HG03095 (cell line): ENCODE measurements around the gene UMAD1.
A peak's percentile ranks its signal among the peaks of the same experiment; 100 is the strongest.

ENCODE experiments used
- ATAC-seq: cut with Tn5 transposase; IDR thresholded peaks from one replicate; pipeline ENCODE4 v1.9.1; 2021; ENCODE audit warnings: moderate library complexity; ENCODE audit not compliant: unreplicated experiment

The UMAD1 gene

GRCh38 chr7:7688956-7689355, 48.4 kb downstream of the UMAD1 start:
- no peak for ATAC-seq

GRCh38 chr7:7693881-7694280, 53.3 kb downstream of the UMAD1 start:
- ATAC-seq: no peak

- no peak for ATAC-seq
Observed at GRCh38 chr7:7694542-7694941, 54.0 kb downstream of the UMAD1 start.

GRCh38 chr7:7695111-7695817, 54.7 kb downstream of the UMAD1 start:
- no peak for ATAC-seq

DNA sequence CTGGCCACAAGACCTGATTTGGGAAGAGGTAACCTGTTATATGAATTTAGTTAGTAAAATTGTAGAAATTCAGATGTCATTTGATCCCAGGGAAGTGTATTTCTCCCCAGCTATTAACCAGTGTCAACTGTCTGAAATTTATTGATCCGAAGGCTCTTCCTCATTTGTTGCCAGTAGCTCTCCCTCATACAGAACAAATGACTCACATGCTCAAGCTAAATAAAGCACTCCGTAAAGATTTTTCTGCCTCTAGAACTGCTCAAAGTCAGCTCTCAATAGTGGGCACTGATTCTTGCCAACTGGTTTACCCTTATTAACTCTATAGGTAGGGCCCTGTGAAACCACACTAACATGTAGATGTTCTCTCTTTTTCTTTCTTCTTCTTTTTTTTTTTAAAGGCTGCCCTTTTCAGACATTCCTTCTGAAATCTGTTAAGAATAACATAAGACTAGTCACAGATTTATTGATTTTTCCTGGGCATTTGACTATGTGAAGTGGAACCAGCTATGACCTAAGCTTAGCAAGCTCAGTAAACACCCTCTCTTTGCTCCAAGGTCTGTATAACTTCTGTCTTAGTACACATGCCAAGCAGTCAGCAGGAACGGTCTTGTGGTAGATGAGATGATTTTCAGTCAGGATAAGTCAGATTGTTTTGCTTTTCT, 56.0 kb downstream of the UMAD1 start:
- no peak for ATAC-seq

GRCh38 chr7:7698930-7699329, 58.4 kb downstream of the UMAD1 start:
- ATAC-seq: no peak

DNA sequence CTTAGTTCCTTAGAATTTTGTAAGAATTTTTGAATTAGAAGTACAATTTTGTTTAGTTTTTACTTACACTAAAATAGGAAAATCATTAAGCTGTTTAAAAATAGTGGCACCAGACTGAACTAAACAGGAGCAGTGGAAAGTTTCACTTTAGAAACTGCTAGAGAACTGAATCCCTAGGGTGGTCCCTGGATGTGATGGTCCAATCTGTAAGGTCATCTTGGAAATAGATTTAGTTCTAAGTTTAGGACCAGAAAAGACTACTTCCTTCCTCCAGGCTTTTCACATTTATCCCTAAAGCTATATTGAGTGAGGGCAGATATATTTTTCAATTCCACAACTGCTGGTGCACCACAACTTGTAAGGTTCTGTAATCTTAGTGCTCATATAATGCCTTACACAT, 58.8 kb downstream of the UMAD1 start:
- ATAC-seq: no peak

GRCh38 chr7:7699970-7700369, 59.4 kb downstream of the UMAD1 start:
- no peak for ATAC-seq

GRCh38 chr7:7701527-7701926, 61.0 kb downstream of the UMAD1 start:
- no peak for ATAC-seq

DNA sequence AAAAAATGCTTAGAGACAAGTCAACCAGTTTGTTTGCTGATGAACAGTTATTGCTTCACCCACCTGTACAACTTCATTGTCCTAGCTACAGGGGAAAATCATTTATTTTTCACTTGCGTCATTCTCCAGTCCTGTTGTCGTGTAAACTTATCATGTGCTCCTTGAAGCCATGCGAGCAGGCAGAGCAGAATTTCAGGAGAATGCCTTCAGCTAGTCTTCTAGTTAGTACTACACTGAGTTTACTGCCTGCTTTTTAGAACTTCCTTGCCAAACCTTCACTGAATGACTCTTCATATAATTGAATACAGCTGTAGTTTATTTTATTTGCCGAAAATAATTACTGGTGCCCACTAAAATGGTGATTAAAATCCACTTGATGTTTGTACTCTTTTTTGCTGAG, 62.3 kb downstream of the UMAD1 start:
- ATAC-seq: no peak

- no peak for ATAC-seq
Observed at GRCh38 chr7:7703427-7703826, 62.9 kb downstream of the UMAD1 start.

- no peak for ATAC-seq
Observed at GRCh38 chr7:7704867-7705266, 64.3 kb downstream of the UMAD1 start.

DNA sequence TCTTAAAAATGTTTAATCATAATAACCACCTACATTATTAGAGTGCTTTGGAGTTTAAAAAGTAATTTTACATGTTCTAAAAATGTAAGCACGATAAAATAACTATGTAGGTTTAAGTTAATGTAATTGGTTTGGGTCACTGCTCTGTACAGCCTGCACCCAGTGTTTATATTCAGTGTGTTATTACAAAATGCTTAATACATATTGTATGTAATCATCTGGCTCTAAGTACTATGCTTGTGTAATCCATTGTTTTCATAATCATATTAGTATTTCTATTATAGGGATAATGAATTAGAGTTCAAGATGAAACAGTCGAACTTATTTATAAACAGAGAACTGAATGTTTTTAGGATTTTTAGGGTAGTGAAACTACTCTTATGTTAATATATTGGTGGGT, 64.8 kb downstream of the UMAD1 start:
- no peak for ATAC-seq

- ATAC-seq: peak; percentile 60
Observed at GRCh38 chr7:7706101-7706511, 65.6 kb downstream of the UMAD1 start.

GRCh38 chr7:7706556-7707172, 66.1 kb downstream of the UMAD1 start:
- peak; percentile 34 for ATAC-seq

DNA sequence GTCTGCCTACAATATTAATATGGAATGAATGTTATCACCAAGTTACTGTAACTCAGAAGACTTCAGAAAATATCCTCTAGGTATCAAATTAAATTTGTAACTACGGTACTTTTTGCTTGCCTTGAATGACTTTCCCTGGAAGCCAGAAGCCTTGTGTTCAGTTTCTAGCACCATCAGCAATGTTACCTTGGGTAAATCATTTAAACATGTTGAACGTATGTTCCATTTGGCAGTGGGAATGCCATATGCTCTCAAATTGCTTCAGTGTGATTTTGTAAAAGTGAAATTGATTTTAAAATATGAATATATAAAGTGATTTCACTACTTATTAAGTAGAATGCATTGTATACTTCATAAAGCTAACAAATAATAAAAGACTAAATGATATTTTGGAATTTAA, 66.7 kb downstream of the UMAD1 start:
- no peak for ATAC-seq

DNA sequence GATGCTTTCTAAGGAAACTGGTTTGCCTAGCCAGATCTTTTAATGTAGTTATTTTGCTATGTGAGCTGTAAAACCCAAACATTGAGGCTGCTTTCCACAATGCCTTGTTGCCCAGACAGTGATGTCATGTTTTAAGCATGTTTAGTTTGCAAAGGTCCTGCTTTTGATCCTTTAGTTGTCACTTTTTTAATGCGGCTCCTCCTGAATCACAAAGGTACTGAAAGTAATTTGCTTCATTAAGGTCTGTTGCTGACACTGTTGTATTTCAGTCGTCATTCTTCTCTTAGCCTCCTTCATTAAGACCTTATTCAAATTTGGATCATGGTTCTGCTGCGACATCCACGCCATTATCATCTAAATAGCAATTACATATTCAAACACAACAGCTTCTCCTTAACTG, 67.3 kb downstream of the UMAD1 start:
- no peak for ATAC-seq

GRCh38 chr7:7709291-7709690, 68.7 kb downstream of the UMAD1 start:
- ATAC-seq: no peak

DNA sequence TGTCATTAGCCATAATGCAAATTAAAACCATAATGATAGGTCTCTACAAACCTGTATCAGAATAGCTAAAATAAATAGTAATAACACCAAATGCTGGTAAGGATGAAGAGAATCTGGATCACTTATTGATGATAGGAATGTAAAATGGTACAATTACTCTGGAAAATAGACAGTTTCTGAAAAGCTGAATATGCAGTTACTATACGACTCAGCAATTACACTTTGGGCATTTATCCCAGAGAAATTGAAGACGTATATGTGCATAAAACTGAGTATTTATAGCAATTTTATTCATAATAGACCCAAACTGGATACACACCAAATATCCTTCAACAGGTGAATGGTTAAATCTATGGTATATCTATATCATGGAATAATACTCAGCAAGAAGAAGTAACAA, 69.9 kb downstream of the UMAD1 start:
- ATAC-seq: no peak

- ATAC-seq: no peak
Observed at GRCh38 chr7:7713730-7714129, 73.2 kb downstream of the UMAD1 start.

DNA sequence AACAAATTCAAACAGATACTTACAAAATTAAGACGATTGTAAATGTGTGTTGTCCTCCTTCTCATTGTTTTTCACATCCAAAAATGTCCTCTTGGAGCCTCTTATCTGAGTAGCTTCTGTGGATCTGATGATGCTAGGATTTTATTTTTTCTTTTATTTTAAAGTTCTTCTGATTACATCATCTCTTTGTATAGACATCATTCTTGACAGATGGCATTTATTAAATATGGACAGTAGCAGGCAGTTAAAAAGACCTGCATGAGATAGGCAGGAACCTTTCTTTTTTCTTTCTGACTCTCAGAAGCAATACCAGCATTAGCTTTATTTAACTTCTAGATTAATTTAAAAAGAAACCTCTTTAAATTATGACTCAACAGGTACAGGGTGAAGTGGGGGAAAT, 77.9 kb downstream of the UMAD1 start, which contains the start of gene RPA3:
TSS of gene RPA3 (minus strand) at position 116 of the 400 bp plus-strand sequence. CDS start 78,189 bp downstream, outside the sequence.
- ATAC-seq: no peak

GRCh38 chr7:7719236-7719635, 78.7 kb downstream of the UMAD1 start:
- peak; percentile 96 for ATAC-seq
